Measurements from ENCODE around the gene MYO7A.

Gene MYO7A

DNA sequence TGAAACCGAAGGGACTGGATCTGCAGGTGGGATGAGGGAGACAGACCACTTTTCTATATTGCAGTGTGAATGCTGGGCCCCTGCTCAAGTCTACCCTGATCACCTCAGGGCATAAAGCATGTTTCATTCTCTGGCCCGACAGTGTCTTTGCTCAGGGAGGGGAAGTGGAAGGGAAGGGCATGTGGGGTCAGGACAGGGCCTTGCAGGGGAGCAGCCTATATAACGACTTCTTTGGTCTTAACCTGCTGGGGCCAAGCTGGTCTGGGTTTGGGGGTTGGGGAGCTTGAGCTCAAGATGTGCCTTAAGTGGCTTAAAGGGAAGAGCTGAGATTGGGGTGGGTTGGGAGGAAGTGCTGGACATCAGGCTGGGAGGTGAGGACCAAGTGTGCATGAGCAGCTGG lies 87.1 kb downstream of the MYO7A start:
- DNase-seq (ENCODE audit: low spot score), result peak; percentile 51

DNA sequence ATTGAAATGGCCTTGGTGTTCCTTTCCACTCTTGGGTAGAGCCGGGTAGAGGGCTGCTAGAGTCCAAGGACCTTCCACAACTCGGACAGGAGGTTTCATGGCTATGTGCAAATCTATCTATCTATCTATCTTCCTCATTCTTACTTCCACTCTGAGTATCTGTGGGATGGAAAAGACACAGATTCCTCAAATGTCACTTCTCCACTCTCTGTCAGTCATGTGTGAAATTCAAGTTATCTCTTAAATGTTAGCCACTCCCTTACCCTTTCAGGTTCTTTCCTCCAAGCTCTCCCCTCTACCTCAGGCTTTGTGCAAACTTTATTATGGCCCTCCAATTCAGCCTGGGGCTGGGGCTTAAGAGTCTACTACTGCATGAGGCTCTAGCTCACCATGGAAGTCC lies 89.1 kb downstream of the MYO7A start:
- DNase-seq (ENCODE audit: low spot score), result no peak

DNA sequence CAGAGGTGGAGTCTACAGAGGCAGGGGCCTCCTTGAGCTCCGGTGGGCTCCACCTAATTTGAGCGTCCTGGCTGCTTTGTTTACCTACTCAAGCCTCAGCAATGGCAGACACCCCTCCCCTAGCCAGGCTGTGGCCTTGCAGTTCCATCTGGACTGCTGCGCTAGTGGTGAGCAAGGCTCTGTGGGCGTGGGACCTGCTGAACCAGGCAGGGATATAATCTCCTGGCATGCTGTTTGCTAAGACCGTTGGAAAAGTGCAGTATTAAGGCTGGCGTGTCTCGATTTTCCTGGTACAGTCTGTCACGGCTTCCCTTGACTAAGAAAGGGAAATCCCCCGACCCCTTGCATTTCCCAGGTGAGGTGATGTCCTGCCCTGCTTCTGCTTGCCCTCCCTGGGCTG lies 95.8 kb downstream of the MYO7A start:
- no peak for DNase-seq (ENCODE audit: low spot score)

DNA sequence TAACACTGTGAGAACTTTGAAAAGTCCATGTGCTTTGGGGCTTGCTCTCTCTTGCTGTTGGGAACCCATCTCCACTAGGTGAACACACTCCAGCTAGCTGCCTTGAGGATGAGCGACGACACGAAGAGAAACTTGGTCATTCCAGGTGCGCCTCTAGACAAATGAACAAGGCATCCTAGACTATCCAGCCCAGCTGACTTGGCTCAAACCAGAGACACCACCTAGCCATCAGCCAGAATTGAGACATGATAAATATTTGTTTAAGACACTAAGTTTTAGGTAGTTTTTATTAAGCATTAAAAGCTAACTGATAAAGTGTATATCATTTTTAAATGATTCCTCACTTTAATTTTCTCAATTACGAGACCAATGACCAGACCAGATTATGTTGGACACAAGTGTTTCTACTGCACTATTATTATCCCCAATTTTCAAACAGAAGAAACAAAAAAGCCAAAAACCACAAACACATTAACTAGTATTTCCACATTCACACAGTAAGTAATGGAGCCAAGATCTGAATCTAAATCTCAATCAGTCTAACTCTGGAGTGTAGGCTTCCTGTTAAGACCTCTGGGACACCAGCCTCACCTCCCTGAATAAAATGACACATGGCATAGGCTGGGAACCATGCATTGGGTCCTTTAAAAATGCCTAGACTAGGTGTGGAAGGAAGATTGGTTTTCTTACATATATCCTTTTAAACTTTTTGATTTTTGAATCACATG lies 103.0 kb downstream of the MYO7A start:
- DNase-seq (ENCODE audit: low spot score), result no peak

DNA sequence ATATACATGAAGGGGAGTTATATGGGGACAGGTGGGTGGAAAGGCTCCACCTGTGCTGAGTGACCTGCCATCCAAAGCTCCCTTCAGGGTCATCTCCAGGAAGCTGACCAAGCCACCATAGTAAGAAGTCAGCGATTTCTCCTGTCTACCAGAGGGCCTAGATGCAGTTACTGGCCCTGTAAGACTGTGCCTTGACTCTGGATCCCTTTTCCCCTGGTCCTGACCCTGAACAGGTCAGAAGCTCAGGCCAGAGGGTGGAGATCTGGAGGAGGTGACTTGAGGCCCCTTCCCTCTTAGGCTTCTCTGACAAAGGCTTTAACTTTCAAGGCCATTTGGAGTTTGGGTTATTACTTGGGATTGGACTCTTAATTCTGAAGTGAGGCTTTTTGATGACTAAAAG lies 103.8 kb downstream of the MYO7A start:
- DNase-seq (ENCODE audit: low spot score), result no peak

DNA sequence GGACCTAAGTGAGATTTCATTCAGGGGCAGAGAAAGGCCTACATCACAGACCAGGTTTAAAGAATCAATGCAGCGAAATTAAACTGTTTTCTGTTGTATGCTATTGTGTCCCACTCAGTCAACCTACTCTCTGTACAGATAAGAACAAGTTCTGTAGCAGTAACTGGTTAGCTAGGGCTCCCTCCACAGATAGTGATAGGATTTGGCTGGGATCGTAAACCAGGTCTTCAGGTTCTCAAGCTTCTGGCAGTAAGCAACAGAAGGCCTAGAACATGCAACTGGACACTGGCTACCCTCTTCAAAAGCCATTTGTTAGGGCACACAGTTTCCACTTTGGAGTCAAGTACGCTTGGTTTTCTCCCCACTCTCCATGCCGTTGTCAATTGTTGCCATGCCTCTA lies 104.2 kb downstream of the MYO7A start:
- DNase-seq (ENCODE audit: low spot score), result no peak

DNA sequence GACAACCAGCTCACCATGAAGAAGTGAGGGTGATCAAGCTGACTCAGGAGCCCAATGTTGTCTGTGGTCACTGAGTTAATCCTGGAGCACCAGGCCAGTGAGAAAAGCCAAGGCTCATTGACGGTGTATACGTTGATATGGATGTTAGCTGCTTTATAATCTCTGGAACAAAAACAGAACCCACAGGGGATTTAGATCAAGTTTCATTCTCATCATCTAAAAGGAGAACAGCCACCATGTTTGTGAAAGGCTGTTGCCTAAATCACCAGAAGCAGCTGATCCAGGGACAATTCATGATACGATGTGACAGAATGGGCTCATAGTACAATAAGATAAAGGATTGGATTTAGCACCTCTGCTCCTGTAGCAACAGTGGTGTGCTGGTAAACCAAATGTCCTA lies 105.0 kb downstream of the MYO7A start:
- no peak for DNase-seq (ENCODE audit: low spot score)

DNA sequence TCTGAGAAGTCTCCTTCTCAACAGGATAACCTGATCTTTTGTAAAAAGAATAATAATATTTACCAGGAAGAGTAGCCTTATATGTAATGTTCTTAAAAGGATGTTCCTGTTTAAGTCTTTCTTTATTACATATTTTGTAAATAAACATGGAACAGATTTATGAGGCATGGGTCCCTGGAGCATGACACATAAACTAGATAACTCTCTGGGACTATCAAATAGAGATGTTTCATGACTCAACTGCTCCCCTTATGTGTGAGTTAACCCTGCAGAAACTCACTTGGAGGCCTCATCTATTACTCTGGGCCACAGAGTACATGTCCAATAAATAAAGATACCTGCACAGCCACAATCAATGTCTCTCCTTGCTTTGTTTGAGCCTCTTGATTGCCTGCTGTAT lies 108.9 kb downstream of the MYO7A start:
- no peak for DNase-seq (ENCODE audit: low spot score)

DNA sequence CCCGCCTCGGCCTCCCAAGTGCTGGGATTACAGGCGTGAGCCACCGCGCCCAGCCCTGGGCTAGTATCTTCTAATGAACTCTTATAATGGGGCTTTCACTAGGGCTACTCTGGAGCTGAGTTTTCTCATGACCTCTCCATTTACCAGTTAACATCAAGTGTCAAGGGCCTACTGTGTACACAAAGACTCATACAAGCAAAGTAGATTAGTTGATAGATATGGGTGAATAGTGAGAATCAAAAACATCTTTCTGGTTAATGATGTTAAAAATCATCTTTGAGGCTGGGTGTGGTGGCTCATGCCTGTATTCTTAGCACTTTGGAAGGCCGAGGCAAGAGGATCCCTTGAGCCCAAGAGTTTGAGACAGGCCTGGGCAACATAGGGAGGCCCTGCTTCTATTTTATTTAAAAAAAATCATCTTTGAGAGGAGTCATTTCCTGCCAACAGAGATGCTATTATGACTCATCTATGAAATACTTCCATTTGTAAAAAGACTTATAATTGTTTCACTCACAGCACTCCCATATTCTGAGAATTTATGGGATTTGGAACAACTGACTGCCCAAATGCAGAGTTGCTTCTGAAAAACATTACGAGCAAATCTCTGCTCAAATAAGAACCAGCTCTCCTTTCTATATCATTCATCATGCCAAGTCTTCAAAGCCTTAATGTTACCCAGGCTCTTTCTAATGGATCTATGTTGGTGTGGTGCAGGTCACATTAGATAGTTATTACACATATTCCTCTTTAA lies 116.4 kb downstream of the MYO7A start:
- DNase-seq (ENCODE audit: low spot score), result no peak

DNA sequence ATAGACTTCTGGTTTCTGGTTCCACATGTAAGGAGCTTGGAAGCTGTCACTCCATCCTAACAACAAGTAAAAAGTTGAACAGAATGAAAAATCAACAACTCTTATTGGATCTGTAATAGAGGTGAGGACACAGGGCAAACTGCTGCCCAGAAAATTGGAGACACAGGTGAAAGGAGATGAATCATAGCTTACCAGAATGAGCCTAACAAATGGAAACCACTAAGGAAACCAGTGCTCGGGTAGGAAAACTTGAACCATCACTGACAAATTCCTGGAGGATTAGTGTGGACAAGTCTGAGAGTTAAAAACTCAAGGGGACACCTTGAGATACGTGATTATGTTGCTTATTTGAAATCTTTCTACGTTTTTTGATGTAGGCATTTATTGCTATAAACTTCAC lies 121.4 kb downstream of the MYO7A start:
- no peak for DNase-seq (ENCODE audit: low spot score)

DNA sequence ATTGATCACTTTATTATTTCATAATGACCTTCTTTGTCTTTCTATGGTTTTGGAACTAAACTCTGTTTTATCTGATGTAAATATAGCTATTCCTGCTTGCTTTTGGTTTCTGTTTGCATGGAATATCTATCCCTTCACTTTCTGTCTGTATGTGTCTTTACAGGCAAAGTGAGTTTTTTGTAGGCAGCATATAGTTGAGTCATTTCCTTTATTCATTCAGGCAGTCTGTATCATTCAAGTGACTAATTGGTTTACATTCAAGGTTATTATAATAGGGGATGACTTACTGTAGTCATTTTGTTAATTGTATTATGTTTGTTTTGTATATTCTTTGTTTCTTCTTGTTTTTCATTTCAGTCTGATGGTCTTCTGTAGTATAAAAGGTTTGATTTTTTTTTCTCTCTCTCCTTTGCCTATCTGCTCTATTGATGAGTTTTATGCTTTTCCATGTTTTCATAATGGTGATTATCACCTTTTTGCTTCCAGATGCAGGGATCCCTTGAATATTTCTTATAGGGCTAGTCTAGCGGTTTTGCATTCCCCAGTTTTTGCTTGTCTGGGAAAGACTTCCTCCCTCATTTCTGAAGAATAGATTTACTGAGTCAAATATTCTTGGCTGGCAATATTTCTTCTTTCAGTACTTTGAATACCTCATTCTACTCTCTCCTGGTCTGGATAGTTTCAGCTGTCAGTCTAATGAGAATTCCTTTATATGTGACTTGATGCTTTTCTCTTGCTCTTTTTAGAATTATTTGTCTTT lies 123.0 kb downstream of the MYO7A start:
- DNase-seq (ENCODE audit: low spot score), result no peak

DNA sequence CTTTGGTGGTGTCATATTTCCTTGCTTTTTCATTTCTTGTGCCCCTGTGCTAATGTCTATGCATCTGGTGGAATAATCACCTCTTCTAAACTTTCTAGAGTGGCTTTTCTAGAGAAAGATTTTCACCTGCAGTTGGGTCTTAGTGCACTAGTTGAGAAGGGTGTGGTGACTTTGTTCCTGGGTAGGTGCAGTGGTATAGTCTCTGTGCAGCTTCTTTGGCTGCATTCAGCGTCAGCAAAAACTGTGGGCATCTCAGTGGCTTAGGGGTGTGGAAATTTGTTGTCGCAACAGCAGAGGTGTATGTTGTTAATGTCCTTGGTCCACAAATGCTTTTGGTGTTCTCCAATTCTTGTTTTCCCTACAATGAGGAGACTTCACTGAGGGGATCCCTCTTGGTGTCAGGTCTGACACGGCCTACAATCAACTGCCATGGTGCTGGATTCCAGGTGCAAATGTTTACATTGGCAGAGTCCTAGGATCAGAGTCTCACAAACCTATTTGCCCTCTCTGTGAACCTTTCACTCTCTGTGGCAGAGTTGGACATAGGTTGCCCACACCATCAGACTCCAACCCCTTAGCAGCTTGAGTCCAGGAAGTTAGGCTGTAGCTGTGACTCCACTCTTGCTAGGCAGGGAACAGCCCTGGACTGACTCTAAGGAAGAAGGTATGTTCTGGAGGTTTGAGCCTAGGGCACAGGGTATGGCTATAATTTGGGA lies 124.7 kb downstream of the MYO7A start:
- DNase-seq (ENCODE audit: low spot score), result no peak

DNA sequence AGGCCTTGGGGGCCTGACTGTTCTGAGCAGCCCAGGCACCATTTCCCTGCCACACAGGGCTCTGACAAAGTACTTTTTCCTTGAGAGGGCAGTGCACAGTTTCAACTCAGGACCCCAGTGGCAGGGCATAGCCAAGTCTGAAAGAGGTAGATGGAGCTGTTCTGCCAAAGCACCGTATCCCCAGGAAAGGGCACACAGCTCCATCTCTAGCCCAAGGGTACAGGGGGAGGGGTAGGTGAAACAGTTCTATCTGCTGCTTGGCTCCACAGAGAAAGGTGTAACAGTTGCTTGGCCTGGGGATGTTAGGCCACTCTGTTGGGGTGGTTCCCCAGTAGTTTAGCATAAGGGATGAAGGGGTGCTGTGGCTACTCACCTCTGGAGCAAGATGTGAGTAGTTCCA lies 125.6 kb downstream of the MYO7A start:
- no peak for DNase-seq (ENCODE audit: low spot score)

DNA sequence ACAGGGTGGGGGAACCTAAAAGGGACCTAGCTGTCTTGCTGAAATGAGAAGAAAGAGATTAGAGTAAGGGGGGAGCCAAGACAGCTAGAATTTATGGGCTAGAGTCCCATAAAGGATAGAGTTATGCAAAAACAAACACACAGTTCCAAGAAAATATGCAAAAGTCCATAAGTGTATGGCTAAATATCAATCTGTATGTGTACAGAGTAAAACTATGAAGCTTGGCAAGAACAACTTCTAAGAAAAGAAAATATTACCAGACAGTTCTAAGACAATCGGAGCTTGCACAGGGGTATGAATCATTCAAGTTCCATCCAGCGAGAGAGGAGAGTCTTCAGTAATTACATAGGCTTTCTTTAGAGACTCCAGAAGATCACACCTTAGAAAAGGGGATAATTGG lies 131.6 kb downstream of the MYO7A start:
- DNase-seq (ENCODE audit: low spot score), result no peak

DNA sequence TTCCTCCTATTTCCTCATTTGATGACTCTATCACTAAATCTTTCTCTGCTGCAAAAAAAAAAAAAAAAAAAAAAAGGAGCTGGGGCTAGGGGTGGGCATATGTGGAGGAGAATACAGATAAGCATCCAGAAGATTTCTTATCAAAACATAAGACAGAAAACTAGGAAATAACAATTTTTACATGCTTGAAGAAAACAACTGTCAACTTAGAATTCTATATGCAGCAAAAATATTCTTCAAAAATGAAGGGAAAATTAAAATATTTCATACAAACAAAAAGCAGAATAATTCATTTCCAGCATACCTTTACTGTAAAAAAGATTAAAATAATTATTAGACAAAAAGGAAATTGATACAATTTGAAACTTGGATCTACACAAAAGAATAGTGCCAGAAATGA lies 134.8 kb downstream of the MYO7A start:
- DNase-seq (ENCODE audit: low spot score), result no peak

Measured in left forelimb (tissue), 1 donor.